ENCODE data around the gene HIBCH.

DNA sequence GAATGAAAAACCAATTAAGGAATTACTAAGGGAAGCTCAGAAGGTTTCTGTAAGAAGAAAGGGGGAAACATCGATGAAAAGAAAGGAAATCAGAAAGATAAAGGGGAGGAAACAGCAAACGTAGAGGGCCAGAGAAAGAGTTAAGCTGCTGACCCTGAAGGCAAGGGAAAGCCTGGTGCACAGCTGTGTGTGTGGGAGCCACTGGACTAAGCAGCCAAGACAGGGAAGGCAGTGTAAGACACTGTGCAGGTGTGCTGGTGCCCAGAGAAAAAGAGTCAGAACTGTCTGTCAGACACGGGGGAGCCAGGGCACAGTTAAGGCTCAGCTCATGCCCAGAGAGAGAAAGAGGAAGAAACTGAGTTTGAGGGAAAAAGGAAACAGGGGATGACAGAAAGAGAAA is 104.0 kb downstream of the HIBCH start:
- TF ChIP-seq POLR2A (IDR thresholded peaks at IDR 0.05; ENCODE audit: low read length) = no peak
- no peak for TF ChIP-seq CEBPB (IDR thresholded peaks at IDR 0.05)
- TF ChIP-seq, protein P1, sequence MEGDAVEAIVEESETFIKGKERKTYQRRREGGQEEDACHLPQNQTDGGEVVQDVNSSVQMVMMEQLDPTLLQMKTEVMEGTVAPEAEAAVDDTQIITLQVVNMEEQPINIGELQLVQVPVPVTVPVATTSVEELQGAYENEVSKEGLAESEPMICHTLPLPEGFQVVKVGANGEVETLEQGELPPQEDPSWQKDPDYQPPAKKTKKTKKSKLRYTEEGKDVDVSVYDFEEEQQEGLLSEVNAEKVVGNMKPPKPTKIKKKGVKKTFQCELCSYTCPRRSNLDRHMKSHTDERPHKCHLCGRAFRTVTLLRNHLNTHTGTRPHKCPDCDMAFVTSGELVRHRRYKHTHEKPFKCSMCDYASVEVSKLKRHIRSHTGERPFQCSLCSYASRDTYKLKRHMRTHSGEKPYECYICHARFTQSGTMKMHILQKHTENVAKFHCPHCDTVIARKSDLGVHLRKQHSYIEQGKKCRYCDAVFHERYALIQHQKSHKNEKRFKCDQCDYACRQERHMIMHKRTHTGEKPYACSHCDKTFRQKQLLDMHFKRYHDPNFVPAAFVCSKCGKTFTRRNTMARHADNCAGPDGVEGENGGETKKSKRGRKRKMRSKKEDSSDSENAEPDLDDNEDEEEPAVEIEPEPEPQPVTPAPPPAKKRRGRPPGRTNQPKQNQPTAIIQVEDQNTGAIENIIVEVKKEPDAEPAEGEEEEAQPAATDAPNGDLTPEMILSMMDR (IDR thresholded peaks at IDR 0.05) = no peak
- no peak for TF ChIP-seq CHD2 (IDR thresholded peaks at IDR 0.05; ENCODE audit: low read length, partially characterized antibody)
- TF ChIP-seq HDAC2 (IDR thresholded peaks at IDR 0.05) = no peak

All from A549 (cell line).